A549 (cell line): Measurements from ENCODE around the gene SARM1. TPM values are rescaled to one million over a fixed set of nuclear protein-coding genes. Genes with fewer than 3 reads are reported as not detected.

Experiments
- ATAC-seq, 2 experiments: fragments of 200-7000 bp in 1 of 2; fragments of >200 bp in 1 of 2; cut with Nextera tagmentation in 1 of 2; cut with Tn5 transposase in 1 of 2; 3 replicates each; pipeline versions ENCODE4 v1.8.0 to v1.9.1; 2018 to 2020; ENCODE audit warnings: mild to moderate bottlenecking in 1 of 2, moderate library complexity in 1 of 2
- CTCF ChIA-PET: fragments of 300-600 bp; sonication (Branson Sonifier 250); formaldehyde crosslinking; extraction: SDS; loops from one replicate; lab custom pipeline; 2021; ENCODE audit warnings: antibody characterized with exemption, inconsistent platforms; lab: Yijun Ruan, JAX
- POLR2A ChIA-PET: fragments of 350-600 bp; formaldehyde crosslinking; extraction: SDS; loops from one replicate; lab custom pipeline; 2021; ENCODE audit warnings: antibody characterized with exemption, inconsistent platforms; lab: Yijun Ruan, JAX
- DNase-seq, 2 experiments: peaks; one replicate each; pipeline versions ENCODE4 v3.0.0 to v3.0.0-alpha.2; 2011 to 2016; ENCODE audit warnings: low read depth in 1 of 2, low spot score in 1 of 2
- FAIRE-seq: peaks from 2 replicates; lab custom pipeline; 2011; peaks lifted over from hg19 to GRCh38; lab: Jason Lieb, UNC
- H3K27ac ChIP-seq, 2 experiments: fragments of >200 bp; sonication (Bioruptor Twin); formaldehyde crosslinking; 3 replicates each; pipeline ENCODE4 v1.5.1; 2016 to 2017
- H3K4me1 ChIP-seq: fragments of >200 bp; sonication (Bioruptor Twin); formaldehyde crosslinking; 3 replicates; pipeline ENCODE4 v1.6.1; 2016
- H3K4me2 ChIP-seq: fragments of >200 bp; sonication (Bioruptor Twin); formaldehyde crosslinking; 3 replicates; pipeline ENCODE4 v1.6.1; 2016
- H3K4me3 ChIP-seq: fragments of >200 bp; sonication (Bioruptor Twin); formaldehyde crosslinking; 3 replicates; pipeline ENCODE4 v1.5.1; 2016
- H3K9me3 ChIP-seq: fragments of >200 bp; sonication (Bioruptor Twin); formaldehyde crosslinking; 3 replicates; pipeline ENCODE4 v1.6.1; 2016
- CHD2 ChIP-seq: fragments of 150-350 bp; IDR thresholded peaks from 2 replicates; pipeline ENCODE4 v1.6.1; 2014; ENCODE audit warnings: low read length; ENCODE audit not compliant: partially characterized antibody
- EP300 ChIP-seq, 2 experiments: fragments of >200 bp; sonication (Bioruptor Twin); formaldehyde crosslinking; IDR thresholded peaks; 2 replicates in 1 of 2; 3 replicates in 1 of 2; pipeline ENCODE4 v1.6.1; 2016 to 2017
- HOXA7 ChIP-seq: fragments of 250-450 bp; sonication (Bioruptor Pico); IDR thresholded peaks from 2 replicates; pipeline ENCODE4 v1.5.0; 2020; ENCODE audit warnings: mild to moderate bottlenecking, moderate library complexity
- HOXB5 ChIP-seq: fragments of 250-450 bp; sonication (Bioruptor Pico); IDR thresholded peaks from 2 replicates; pipeline ENCODE4 v1.5.0; 2020; ENCODE audit warnings: mild to moderate bottlenecking, moderate library complexity
- JUN ChIP-seq, 2 experiments: fragments of >200 bp; sonication (Bioruptor Twin); formaldehyde crosslinking; IDR thresholded peaks; 2 replicates in 1 of 2; 3 replicates in 1 of 2; pipeline ENCODE4 v1.6.1; 2016 to 2017
- KDM1A ChIP-seq: fragments of 200-600 bp; sonication (generic); IDR thresholded peaks from 2 replicates; pipeline ENCODE4 v1.6.1; 2016; ENCODE audit warnings: low read depth, mild to moderate bottlenecking
- NR3C1 ChIP-seq: fragments of >200 bp; sonication (Bioruptor Twin); formaldehyde crosslinking; IDR thresholded peaks from 3 replicates; pipeline ENCODE4 v1.6.1; 2017
- RAD21 ChIP-seq, 2 experiments: fragments of >200 bp in 1 of 2; sonication (Bioruptor Twin) in 1 of 2; formaldehyde crosslinking in 1 of 2; IDR thresholded peaks in 1 of 2; conservative IDR thresholded peaks in 1 of 2; 2 replicates in 1 of 2; 3 replicates in 1 of 2; pipeline ENCODE4 v1.6.1; 2012 to 2018; ENCODE audit warnings: inconsistent platforms in 1 of 2
- REST ChIP-seq: fragments of 200-600 bp; sonication (generic); IDR thresholded peaks from 2 replicates; pipeline ENCODE4 v1.6.1; 2016; ENCODE audit warnings: antibody characterized with exemption, mild to moderate bottlenecking, moderate library complexity
- RFX5 ChIP-seq: fragments of 450-650 bp; IDR thresholded peaks from 2 replicates; pipeline ENCODE4 v1.7.1; 2014; ENCODE audit warnings: antibody characterized with exemption, mild to moderate bottlenecking, moderate library complexity
- SREBF2 ChIP-seq: fragments of 450-650 bp; IDR thresholded peaks from 2 replicates; pipeline ENCODE4 v1.6.1; 2014; ENCODE audit warnings: mild to moderate bottlenecking, moderate library complexity
- WGBS: methylation state at CpG from one replicate; pipeline ENCODE4 v1.1.6; 2017; ENCODE audit errors: missing lambda C conversion rate; 5-methylcytosine and 5-hydroxymethylcytosine counted together
- polyA plus RNA-seq, 4 experiments: library from polyadenylated mRNA; depleted of rRNA in 3 of 4; stranded (reverse); fragments of >200 nt; fragmentation: RNase III in 1 of 4; extraction: RNeasy Plus Mini Kit Qiagen cat#74134 plus additional on column Dnase treatment in 1 of 4; gene quantifications; 2 replicates in 3 of 4; 3 replicates in 1 of 4; pipeline ENCODE4 v1.2.3, GENCODE V29; 2011 to 2017
- TF ChIP-seq, protein P1 (sequence below): fragments of >200 bp; sonication (Bioruptor Twin); formaldehyde crosslinking; IDR thresholded peaks from 3 replicates; pipeline ENCODE4 v1.5.1; 2016
- TF ChIP-seq, protein P2 (sequence below): fragments of 250-450 bp; sonication (Bioruptor Pico); IDR thresholded peaks from 2 replicates; pipeline ENCODE4 v1.5.0; 2021; ENCODE audit warnings: mild to moderate bottlenecking, moderate library complexity, borderline replicate concordance

The SARM1 gene
- polyA plus RNA-seq, 2 of the 4 experiments (the other 2 are of a cell fraction): 4.0 to 6.9 TPM

- Histone ChIP-seq H3K27ac (peak overlapping the region in 1 of 2 experiments; percentile 87; a peak in 3 of 6 replicates), H3K4me2 (no peak overlapping the region), H3K4me3 (no peak overlapping the region), H3K9me3 (no peaks in the 10 kb centered on the region), H3K4me1 (peaks cover 28% of the 10 kb centered on the region)
- TF ChIP-seq HOXA7 (no peak), REST (no peak), SREBF2 (no peak), CHD2 (no peak), RAD21 (conservative IDR thresholded peaks at IDR 0.05 in 1 of 2, IDR thresholded peaks at IDR 0.05 in 1 of 2) (no peak), JUN (IDR thresholded peaks at IDR 0.05) (no peak)
- TF ChIP-seq, protein P1, sequence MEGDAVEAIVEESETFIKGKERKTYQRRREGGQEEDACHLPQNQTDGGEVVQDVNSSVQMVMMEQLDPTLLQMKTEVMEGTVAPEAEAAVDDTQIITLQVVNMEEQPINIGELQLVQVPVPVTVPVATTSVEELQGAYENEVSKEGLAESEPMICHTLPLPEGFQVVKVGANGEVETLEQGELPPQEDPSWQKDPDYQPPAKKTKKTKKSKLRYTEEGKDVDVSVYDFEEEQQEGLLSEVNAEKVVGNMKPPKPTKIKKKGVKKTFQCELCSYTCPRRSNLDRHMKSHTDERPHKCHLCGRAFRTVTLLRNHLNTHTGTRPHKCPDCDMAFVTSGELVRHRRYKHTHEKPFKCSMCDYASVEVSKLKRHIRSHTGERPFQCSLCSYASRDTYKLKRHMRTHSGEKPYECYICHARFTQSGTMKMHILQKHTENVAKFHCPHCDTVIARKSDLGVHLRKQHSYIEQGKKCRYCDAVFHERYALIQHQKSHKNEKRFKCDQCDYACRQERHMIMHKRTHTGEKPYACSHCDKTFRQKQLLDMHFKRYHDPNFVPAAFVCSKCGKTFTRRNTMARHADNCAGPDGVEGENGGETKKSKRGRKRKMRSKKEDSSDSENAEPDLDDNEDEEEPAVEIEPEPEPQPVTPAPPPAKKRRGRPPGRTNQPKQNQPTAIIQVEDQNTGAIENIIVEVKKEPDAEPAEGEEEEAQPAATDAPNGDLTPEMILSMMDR: no peak
- WGBS: 89% methylated on average over 21 of the region's 21 CpGs
- POLR2A ChIA-PET: interaction anchor here (0.6 to 2.3 kb wide), 4 partner anchors 9 to 36 kb away, joined by 3 to 27 read pairs (median 6); partner anchors contain the start of gene POLDIP2
- CTCF ChIA-PET: interaction anchor here (1.0 to 5.5 kb wide), 4 partner anchors 10 to 173 kb away, joined by 3 to 27 read pairs (median 6); partner anchors contain the start of gene POLDIP2
- no peak for DNase-seq
- ATAC-seq: no peak
- no peak for FAIRE-seq
Observed at GRCh38 chr17:28367641-28368305, 3.7 kb upstream of the SARM1 start.

- FAIRE-seq (no peak), ATAC-seq (no peak)
- H3K27ac ChIP-seq: peak overlapping the region in 1 of 2 experiments; percentile 87; a peak in 3 of 6 replicates
- H3K4me1 ChIP-seq: peaks cover 30% of the 10 kb centered on the region
- 78% methylated on average over 5 of the region's 5 CpGs for WGBS
- H3K4me2 ChIP-seq: no peak overlapping the region
- TF ChIP-seq EP300 (IDR thresholded peaks at IDR 0.05) (no peak), REST (no peak), KDM1A (no peak), NR3C1 (no peak), RFX5 (no peak), HOXB5 (CRISPR knock-in tag) (no peak)
- TF ChIP-seq, protein P2, sequence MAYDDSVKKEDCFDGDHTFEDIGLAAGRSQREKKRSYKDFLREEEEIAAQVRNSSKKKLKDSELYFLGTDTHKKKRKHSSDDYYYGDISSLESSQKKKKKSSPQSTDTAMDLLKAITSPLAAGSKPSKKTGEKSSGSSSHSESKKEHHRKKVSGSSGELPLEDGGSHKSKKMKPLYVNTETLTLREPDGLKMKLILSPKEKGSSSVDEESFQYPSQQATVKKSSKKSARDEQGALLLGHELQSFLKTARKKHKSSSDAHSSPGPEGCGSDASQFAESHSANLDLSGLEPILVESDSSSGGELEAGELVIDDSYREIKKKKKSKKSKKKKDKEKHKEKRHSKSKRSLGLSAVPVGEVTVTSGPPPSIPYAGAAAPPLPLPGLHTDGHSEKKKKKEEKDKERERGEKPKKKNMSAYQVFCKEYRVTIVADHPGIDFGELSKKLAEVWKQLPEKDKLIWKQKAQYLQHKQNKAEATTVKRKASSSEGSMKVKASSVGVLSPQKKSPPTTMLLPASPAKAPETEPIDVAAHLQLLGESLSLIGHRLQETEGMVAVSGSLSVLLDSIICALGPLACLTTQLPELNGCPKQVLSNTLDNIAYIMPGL (CRISPR knock-in tag): no peak
- TF ChIP-seq, all 56 proteins: peak for 0
- DNase-seq: no peak
- Histone ChIP-seq H3K4me3 (no peak overlapping the region), H3K9me3 (no peaks in the 10 kb centered on the region)
- ChIA-PET CTCF (interaction anchor here (1.0 to 5.5 kb wide), 6 partner anchors 10 to 173 kb away, joined by 3 to 27 read pairs (median 6); partner anchors contain the start of gene POLDIP2), POLR2A (interaction anchor here (0.6 to 1.3 kb wide), 4 partner anchors 10 to 36 kb away, joined by 3 to 9 read pairs (median 4); partner anchors contain the start of gene POLDIP2)
Observed at GRCh38 chr17:28368306-28368831, 3.1 kb upstream of the SARM1 start.
